ENCODE results near the gene JMJD4.

The JMJD4 gene

DNA sequence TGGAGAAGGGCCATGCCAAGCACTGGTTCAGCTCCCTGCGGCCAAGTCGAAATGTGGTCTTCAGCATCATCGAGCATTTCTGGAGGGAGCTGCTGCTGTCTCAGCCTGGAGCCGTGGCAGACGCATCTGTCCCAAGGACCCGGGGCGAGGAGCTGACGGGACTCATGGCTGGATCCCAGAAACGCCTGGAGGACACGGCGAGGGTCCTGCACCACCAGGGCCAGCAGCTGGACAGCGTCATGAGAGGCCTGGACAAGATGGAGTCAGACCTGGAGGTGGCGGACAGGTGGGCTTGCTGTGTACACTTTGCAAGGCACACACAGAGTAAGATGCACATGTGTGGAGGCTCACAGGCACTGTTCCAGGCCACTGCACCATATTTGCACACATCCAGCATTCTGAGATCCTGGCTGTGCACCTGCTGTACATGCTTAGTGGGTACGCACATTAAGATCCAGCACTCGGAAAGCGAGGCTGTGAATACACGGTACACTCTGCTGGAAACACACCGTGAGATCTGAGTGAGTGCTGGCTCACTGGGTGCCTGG, 12.9 kb upstream of the JMJD4 start:
- H3F3A ChIP-seq (ENCODE audit: insufficient read depth, low read length), result no peaks in the 10 kb centered on the region
- H3K9ac ChIP-seq (ENCODE audit: low read length), result no peak overlapping the region
- H3K79me2 ChIP-seq (ENCODE audit: low read length), result peaks cover 60% of the 10 kb centered on the region
- H2AFZ ChIP-seq (ENCODE audit: low read length), result no peak overlapping the region
- H3K4me3 ChIP-seq (ENCODE audit: low read length), result no peak overlapping the region
- no peak for DNase-seq
- H3K27me3 ChIP-seq (replicated peaks; ENCODE audit: insufficient read depth, low read length), result no peaks in the 10 kb centered on the region
- no peak overlapping the region for H3K27ac ChIP-seq (ENCODE audit: low read length)
- no peaks in the 10 kb centered on the region for H3K9me3 ChIP-seq (replicated peaks; ENCODE audit: insufficient read depth, low read length)
- no peaks in the 10 kb centered on the region for H4K20me1 ChIP-seq (ENCODE audit: insufficient read depth, low read length)
- TF ChIP-seq, protein P1, sequence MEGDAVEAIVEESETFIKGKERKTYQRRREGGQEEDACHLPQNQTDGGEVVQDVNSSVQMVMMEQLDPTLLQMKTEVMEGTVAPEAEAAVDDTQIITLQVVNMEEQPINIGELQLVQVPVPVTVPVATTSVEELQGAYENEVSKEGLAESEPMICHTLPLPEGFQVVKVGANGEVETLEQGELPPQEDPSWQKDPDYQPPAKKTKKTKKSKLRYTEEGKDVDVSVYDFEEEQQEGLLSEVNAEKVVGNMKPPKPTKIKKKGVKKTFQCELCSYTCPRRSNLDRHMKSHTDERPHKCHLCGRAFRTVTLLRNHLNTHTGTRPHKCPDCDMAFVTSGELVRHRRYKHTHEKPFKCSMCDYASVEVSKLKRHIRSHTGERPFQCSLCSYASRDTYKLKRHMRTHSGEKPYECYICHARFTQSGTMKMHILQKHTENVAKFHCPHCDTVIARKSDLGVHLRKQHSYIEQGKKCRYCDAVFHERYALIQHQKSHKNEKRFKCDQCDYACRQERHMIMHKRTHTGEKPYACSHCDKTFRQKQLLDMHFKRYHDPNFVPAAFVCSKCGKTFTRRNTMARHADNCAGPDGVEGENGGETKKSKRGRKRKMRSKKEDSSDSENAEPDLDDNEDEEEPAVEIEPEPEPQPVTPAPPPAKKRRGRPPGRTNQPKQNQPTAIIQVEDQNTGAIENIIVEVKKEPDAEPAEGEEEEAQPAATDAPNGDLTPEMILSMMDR (IDR thresholded peaks at IDR 0.05; ENCODE audit: low read length), result no peak
- H3K36me3 ChIP-seq (replicated peaks; ENCODE audit: insufficient read depth, low read length), result no peaks in the 10 kb centered on the region
- no peak overlapping the region for H3K4me2 ChIP-seq (ENCODE audit: low read depth, low read length)
- no peaks in the 10 kb centered on the region for H3K9me2 ChIP-seq (replicated peaks; ENCODE audit: insufficient read depth, low read length)
- no peaks in the 10 kb centered on the region for H3K4me1 ChIP-seq (ENCODE audit: low read length)

DNA sequence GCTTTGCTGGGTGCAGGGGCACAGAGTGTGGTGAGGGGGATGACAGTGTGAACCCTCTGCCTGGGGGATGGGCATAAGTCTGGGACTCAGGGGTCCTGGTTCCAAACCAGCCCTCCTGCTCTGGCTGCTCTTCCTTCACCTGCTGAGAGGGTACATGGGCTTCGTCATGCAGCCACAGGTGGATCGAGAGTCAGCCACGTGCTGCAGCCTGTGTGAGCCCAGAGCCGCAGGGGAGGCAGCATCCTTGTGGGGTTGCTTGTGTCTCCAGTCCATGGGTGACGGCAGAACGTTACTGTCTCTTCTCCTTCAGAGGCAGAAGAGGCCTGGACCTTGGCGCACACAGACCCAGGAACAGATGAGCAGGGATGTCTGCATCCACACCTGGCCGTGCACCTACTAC, 12.3 kb upstream of the JMJD4 start:
- Histone ChIP-seq H3F3A (ENCODE audit: insufficient read depth, low read length) (no peaks in the 10 kb centered on the region), H3K27ac (ENCODE audit: low read length) (no peak overlapping the region), H3K4me3 (ENCODE audit: low read length) (no peak overlapping the region), H3K4me1 (ENCODE audit: low read length) (no peaks in the 10 kb centered on the region), H3K4me2 (ENCODE audit: low read depth, low read length) (no peak overlapping the region), H3K79me2 (ENCODE audit: low read length) (peaks cover 59% of the 10 kb centered on the region), H4K20me1 (ENCODE audit: insufficient read depth, low read length) (no peaks in the 10 kb centered on the region), H3K9me2 (replicated peaks; ENCODE audit: insufficient read depth, low read length) (no peaks in the 10 kb centered on the region), H3K36me3 (replicated peaks; ENCODE audit: insufficient read depth, low read length) (no peaks in the 10 kb centered on the region), H3K9ac (ENCODE audit: low read length) (no peak overlapping the region), H2AFZ (ENCODE audit: low read length) (no peak overlapping the region), H3K27me3 (replicated peaks; ENCODE audit: insufficient read depth, low read length) (no peaks in the 10 kb centered on the region), H3K9me3 (replicated peaks; ENCODE audit: insufficient read depth, low read length) (no peaks in the 10 kb centered on the region)
- TF ChIP-seq, protein P1 (IDR thresholded peaks at IDR 0.05; ENCODE audit: low read length), result no peak
- no peak for TF ChIP-seq EZH2 (optimal IDR thresholded peaks at IDR 0.05; ENCODE audit: low read depth, low read length)
- TF ChIP-seq EZH2phosphoT487 (IDR thresholded peaks at IDR 0.05; ENCODE audit: low read length), result no peak
- DNase-seq, result no peak

DNA sequence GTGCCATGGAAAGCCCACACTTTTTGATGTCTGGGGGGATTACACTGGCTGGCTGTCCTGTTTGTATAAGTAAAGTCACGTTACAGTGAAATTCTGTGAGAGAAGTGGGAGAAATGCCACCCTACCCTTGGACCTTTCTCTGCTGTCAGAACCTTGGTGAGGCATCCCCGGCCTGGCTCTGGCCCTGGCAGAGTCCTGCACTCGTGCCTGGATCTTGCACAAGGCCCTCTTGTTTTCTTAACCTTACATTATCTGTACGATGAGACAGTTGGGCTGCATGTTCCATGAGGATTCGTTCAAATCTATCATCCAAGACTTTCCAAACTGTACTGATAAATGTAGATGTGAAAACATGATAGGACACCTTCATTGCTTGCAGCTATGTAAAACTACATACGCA, 11.6 kb upstream of the JMJD4 start:
- Histone ChIP-seq H3K9me3 (replicated peaks; ENCODE audit: insufficient read depth, low read length) (no peaks in the 10 kb centered on the region), H3K79me2 (ENCODE audit: low read length) (peaks cover 62% of the 10 kb centered on the region), H4K20me1 (ENCODE audit: insufficient read depth, low read length) (no peaks in the 10 kb centered on the region), H2AFZ (ENCODE audit: low read length) (no peak overlapping the region), H3K4me3 (ENCODE audit: low read length) (no peak overlapping the region), H3K4me1 (ENCODE audit: low read length) (no peaks in the 10 kb centered on the region), H3K27me3 (replicated peaks; ENCODE audit: insufficient read depth, low read length) (no peaks in the 10 kb centered on the region), H3K4me2 (ENCODE audit: low read depth, low read length) (no peak overlapping the region), H3K9me2 (replicated peaks; ENCODE audit: insufficient read depth, low read length) (no peaks in the 10 kb centered on the region), H3K36me3 (replicated peaks; ENCODE audit: insufficient read depth, low read length) (no peaks in the 10 kb centered on the region), H3K9ac (ENCODE audit: low read length) (no peak overlapping the region), H3K27ac (ENCODE audit: low read length) (no peak overlapping the region), H3F3A (ENCODE audit: insufficient read depth, low read length) (no peaks in the 10 kb centered on the region)
- no peak for DNase-seq
- TF ChIP-seq EZH2phosphoT487 (IDR thresholded peaks at IDR 0.05; ENCODE audit: low read length) (no peak), EZH2 (optimal IDR thresholded peaks at IDR 0.05; ENCODE audit: low read depth, low read length) (no peak)
- TF ChIP-seq, protein P1 (IDR thresholded peaks at IDR 0.05; ENCODE audit: low read length), result no peak

Data from MM.1S (cell line).